K562 (cell line): ENCODE data around the gene CD274.

Source experiments
- MTA3 ChIP-seq: fragments of 450-650 bp; formaldehyde crosslinking; IDR thresholded peaks from 2 replicates; pipeline ENCODE4 v1.6.1; 2017; ENCODE audit warnings: mild to moderate bottlenecking, borderline replicate concordance
- PHF8 ChIP-seq: fragments of 200-600 bp; sonication (generic); IDR thresholded peaks from 2 replicates; pipeline ENCODE4 v1.6.1; 2012; ENCODE audit warnings: mixed run types, mild to moderate bottlenecking, inconsistent platforms, low read length, moderate library complexity, borderline replicate concordance
- ZNF143 ChIP-seq: sonication (generic); formaldehyde crosslinking; IDR thresholded peaks from 2 replicates; pipeline ENCODE4 v1.9.0; 2022; ENCODE audit warnings: mild to moderate bottlenecking, missing genetic modification reagents

- TF ChIP-seq PHF8: no peak
- TF ChIP-seq ZNF143 (CRISPR knock-in tag): no peak
- no peak for TF ChIP-seq MTA3
These were observed 22.2 kb upstream of the CD274 start for GRCh38 chr9:5428172-5428571.
